HG03196 (cell line): ENCODE results near the gene PKNOX2.

Experiments
- ATAC-seq: cut with Tn5 transposase; IDR thresholded peaks from one replicate; pipeline ENCODE4 v1.9.1; 2021; ENCODE audit not compliant: unreplicated experiment

The PKNOX2 gene

DNA sequence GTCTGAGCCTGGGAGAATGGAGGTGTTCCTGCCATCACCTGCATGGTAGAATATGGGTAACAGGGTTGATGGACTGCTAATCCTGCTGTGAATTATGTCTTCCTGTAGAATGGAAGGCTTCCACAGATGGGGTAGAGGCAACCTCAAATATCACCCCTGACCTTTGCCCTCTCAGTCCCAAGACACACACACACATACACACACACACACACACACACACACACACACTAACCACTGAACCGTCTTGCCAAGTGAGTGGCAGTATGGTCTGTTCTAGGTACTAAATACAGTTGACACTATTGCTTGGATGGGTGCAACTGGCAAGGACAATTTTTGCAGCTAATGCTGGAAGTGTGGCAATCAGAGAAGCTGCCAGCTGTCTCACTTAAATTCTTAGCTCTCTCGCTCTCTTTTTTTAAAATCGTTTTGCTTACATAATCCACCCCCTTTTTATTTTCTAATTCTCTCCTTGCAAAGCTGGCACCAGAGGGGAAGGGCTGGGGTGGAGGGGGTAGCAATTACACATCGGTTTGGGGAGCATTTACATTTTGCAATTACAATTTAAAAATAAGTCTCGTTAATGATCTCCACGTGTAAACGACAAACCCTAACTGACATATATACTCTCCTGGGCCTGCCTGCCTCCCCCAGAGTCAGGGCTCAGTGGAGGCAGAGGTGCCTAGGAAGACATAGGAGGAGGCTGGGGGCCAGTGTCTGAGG lies 169.0 kb downstream of the PKNOX2 start:
- ATAC-seq: no peak

DNA sequence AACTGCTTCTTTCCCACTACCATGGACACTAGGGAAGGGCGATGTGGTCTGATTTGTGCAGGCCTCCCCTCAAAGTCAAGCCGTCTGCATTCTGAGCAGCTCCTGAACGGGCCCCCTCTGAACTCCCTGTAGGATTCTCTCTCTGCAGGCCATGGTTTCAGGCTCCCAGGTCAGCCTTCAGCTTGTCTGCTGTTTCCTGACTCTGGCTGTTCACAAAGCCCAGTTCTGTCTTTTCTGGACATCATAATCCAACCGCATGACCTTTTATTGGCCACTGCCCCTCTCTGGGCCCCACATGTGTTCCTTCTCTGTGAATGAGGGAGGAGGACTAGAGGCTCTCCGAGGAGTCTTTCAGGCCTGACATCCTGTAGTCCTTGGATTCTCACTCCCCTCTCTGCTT lies 170.6 kb downstream of the PKNOX2 start:
- no peak for ATAC-seq

DNA sequence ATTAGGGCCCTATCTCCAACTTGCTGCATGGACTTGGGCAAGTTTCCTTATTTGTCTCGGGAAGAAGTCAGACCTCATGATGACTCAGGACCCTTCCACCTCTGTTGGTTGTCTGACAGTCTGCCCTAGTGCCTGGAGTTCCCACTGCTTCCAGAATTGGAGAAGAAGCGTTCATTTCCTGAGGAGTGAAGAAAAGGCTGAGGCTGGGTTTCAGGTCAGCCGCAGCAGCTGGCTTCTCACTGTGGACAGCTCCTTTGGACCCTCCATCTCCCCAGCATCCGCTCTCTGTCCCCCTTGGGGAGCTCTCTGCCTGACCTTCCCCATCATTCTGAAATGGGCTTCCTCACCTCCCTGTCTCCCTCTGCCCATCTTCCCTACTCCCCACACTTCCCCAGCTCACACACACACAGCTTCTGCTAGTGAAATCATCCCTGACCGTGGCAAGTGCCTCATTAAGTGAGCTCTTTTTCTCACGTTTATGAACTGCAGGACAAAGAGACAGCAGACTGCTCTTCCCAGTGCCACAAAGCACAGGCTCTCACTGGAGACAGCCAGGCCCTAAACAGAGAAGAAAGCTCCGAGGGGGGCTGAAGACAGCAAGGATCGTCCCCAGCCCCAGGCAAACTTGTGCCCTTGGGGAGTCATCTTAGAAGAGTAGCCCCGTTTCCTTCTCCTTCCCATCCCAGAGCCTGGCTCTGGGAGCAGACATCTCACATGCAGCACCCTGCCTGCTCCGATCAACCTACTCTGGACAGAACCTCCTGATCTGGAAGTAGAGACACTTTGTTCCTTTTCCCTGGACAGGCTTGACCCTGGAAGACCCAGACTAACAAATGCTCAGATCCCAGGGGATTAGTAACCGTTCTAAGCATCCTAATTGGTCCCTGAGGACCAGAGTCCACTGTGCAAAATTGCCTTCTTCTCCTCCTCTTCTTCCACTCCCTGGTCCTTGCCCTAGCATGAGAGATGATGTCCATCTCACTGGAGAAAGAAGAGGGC lies 173.6 kb downstream of the PKNOX2 start:
- ATAC-seq: no peak

DNA sequence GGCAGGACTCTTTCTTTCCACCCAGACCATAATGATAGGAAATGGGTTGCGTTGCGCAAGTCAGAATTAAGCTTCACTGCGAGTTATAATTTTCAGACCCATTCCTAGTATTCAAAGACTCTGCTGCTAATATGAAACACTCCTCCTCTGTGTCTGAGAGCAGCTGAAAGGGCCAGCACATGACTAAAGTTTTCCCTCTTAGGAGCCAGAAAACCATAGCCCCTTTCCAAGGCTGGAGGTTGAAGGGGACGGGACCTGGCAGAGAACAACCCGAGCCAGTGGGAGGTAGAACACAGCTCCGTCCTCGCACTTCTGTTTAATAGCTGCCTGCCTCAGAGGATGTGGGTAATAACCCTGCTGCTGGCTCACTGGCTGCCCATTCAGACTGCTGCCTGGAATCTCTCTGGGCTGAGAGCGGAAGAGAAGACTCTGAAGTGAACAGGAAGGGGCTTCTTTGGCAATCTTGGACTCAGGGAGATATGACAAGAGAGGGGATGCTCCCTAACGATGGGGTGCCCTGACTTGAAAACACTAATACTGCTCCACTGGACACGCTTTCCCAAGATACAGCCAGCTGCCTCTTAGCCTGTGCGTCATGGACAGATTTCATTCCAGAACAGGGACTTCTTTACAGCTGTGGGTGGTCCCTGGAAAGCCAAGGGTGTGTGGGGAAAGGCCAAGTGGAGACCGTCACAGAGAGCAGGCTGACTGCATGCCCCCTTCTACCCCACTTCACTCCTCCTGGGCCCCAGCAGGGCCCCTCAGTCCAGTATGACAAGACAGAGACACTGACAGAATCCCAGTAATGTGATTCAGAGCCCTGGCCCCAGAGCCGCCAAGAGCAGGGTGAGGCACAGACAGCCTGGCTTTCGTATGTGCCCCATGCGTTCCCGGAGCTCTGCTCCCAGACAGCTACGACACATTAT lies 174.6 kb downstream of the PKNOX2 start:
- no peak for ATAC-seq

DNA sequence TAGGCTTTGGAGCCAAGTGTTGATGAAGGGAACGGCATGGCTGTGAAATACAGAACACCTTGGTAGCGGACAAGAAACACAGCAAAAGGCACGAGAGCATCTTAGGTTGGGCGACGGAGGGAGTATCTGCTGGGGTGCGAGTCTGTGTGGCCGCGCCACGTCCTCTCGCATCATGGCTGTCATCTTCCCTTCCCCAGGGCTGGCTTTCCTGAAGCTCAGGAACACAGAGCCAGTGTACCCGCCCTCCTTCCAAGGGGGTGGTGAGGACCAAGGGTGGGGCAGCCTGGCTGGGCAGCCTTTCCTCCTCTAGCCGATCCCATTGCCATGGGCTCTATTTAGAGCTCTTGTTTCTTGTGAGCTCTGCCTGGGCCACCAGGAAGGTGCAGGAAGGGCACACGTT lies 177.1 kb downstream of the PKNOX2 start:
- ATAC-seq: no peak

DNA sequence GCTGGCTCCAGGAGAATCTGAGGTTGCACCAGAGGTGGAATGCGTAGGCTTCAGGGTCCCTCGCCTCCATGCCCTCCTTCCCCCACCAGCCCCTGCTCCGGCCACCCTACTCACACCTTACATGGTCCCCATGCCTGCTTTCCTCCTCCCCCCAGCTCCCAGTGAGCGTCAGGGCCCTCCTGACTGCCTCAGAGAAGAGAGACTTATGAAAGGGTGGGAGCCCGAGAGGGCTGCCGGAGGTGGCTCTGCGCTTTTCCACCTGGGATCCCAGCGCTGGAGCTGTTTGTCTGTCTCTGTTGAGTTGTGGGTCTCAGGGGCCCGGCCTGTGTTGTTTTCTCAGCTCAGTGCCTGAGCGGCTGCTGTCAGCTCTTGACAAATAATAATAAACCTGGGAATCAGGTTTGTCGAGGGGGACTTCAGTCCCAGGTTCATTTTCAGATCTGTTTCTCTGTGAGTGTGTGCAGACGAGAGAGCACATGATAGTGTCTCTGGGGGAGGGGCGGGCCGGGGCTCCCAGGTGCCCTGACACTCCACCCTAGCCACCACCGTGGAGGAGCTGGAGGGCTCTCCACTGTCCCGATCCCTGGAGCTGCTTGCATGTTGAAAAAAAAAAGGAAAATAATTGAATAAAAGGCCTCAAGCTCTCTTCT lies 177.9 kb downstream of the PKNOX2 start:
- no peak for ATAC-seq

DNA sequence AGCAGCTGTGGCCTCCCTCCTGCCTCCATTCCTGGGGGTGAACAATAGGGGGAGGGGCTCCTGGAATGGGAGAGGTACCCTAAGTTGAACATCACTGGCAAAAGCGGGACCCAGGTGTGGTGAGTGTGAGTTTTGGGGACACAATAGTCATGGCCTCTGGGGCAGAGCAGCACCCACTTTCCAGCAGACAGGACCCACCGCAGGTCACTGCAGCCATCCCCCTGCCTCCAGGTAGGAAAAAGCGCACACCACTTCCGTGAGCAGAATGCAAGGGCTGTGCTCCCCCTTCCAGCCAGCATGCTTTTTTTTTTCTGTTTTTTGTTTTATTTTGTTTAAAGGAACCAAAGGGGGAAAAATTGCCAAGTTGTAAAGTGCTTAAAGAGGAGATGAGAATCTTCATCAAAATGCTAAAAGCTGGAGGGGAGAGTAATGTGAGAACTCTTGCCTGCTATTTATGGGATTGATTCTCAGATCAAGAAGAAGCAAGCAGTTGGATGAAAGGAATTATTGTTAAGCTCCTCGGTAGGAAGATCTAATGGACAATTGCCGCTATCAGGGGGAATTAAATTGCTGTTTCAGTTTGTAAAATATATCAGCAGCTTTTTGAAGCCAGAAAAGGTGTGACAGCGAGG lies 178.7 kb downstream of the PKNOX2 start:
- ATAC-seq: no peak

DNA sequence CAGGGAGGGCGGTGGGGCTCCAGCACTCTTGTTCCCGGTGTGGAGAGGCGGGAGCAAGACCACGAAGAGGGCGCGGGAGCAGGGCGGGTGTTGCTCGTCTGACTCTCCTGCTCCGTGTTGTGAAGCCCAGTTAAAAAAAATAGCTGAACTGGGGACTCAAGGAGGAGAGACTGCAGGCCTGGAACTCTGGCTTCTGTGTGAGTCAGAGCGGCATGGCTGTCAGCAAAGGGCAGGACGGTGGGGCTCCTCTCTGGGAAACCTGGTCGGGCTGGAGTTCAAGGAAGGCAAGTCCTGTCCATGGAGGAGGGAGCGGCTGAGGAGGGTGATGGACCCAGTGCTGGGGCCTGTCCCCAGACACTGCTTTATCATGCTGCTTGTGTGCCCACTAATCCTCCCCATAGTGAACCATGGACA lies 179.2 kb downstream of the PKNOX2 start:
- ATAC-seq: no peak

DNA sequence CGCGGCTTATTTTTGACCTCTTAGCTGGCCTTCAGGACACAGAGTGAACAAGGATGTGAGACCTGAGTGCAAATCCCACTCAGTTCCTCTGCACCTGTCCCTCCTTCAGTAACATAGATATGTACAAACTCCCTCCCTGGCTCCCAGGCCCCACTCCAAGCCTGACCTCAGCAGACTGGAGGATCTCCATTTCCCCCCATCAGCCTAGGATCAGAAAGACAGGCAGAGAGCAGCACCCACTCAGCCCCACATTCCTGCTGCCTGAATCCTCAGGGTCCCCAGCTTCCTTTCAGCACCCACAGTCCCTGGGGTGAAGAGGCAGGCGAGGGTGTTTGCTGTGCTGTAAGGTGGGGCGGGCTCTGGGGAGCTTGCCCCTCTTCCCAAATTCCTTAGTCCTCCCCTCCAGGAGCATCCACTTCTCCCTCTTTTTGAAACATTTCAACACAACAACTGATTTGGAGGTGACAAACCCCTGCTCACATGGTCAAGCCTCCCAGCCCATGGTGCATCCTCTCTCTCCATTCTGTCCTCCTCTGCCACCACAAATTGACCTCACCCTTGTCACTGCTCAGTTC lies 180.4 kb downstream of the PKNOX2 start:
- ATAC-seq: no peak

DNA sequence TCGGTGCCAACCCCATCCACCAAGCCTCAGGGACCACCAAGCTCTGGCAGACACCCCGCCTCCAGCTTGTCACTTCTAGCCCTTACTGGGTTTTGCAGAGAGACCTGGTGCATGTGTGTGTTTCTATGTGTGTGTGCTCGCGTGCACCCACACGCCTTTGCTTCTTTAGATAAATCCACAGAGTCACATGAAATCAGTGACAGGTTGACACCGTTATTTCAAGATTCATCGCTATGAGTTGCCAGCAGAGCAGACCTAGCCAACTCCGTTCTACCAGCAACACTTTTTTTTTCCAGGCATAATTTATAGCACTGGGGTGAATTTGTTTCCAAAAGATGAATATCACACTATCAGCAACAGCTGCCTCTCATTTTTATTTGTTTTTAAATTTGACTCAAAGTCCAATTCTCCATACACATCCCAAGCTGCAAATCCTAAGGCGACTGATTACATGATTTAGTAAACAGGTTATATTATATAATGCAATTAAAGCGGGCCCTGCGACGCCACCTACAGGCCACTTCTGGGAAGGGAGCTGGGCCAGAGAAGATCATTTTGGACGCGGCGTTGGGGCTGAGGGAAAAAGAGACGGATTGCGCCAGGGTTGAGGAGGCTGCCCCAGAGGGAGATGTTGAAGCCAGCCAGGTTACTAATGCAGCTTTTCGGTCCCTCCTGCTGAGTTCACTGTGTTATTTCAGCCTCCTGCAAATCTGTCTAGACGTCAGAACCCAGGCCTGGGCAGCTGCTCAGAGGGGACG lies 181.0 kb downstream of the PKNOX2 start:
- no peak for ATAC-seq

DNA sequence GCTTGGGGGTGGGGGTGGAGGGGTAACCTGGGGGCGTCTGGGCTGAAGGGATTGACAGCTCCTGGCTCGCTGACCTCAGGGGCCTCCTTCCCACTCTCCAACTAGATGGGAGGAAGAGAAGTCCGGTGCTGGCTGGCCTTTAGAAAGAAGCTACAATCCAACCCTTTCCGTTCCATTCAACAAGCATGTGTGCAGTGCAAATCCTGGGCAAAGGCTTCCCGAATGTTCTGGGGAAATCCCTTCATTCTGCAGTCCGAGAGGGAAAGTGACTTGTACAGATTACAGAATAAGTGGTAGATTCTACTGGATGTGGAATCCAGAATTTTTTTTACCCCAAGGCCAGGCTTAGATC lies 181.6 kb downstream of the PKNOX2 start:
- no peak for ATAC-seq

DNA sequence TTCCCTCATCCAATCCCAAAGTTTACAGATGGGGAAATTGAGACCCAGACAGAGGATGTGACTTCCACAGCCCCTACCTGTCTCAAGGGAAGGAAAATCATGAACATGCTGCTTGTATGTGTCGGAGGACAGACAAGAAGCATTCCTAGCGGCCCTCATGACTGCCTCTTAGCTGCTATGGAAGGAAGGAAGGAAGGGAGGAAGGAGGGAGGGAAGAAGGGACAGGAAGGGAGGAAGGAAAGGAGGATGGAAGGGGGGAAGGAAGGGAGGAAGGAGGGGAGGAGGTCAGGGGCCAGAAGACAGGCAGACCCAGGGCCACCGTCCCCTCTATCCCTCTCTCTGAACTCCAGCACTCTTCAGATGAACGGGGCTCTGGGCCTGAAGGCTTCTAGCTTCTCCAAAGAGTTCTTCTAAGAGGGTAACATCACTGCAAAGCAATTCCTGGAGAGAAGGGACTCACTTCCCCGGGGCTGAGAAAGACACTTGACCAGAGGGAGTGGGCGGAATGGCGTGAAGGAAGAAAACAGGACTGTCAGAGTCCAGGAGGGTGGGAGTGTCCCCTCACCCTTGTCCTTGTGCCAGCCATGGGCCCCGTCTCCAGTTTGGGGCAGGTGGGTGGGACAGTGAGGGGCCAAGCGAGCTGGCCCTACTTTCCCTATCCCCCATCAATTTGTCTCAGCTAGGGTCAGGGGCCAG lies 182.2 kb downstream of the PKNOX2 start:
- no peak for ATAC-seq

DNA sequence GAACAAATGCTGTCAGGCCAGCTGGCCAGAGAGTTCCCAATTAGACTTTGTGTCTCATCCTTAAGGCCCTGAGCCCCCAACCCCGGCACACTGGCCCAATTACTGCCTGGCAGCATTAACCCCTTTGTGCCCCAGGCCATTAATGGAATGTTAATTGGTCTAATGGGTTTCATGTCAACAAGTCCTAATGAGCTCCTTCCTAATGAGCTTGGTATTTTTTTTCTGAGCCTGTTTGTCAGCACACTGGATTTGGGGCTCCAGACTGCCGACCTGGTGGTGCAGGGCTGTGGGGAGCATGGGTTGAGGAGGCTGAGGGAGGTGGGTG lies 182.7 kb downstream of the PKNOX2 start:
- ATAC-seq: no peak

DNA sequence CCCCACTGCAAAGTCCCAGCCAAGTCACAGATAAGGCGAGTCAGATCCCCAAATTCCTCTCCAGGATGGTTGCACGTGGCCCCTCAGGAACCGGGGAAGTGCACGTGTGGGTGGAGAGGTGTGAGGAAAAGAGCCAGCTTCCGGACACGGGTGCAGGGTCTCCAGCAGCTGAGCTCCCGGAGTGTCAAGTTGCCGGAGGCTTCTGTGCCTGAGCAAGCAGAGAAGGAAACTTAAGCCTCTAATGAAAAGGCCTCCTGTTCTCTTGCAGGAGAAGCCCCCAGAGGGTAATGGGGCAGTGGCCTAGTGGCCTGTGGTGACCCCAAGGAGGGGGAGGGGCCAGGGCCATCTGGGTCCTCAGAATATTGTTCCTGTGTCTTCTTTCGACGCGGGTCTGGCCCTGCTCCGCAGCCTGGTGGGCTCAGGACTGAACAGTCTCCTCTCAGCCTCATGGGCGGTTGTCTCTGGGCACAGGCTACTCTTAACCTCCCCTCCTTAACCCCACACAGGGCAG lies 183.6 kb downstream of the PKNOX2 start:
- no peak for ATAC-seq

DNA sequence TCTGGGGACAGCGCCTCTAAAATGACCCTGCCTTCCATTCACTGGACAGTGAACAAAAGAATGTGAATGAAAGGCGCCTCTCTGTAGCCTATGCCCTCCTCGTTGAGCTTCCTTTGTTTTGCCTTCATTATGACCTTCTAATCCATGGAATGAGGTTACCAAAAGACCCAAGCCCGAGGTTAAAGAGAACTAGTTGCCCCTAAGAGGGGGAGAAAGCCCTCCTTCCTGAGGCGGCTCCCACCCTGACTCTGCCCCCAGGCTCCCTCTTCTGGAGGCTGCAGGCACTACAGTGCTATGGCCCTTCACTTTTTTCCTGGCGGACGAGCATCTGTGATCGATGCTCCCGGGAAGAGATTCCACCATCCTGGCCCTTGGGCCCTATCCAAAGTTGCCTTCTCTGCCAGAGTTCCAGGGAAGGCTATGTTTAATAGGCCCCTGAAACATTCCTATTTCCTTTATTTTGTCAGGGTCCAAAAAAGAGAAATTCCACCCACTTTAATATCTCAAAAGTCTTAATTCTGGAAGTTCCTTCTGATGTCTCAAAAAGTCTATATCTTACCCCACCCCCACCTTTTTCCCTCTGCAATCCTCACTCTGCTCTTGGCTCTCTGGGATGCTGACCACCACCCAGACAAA lies 184.2 kb downstream of the PKNOX2 start:
- no peak for ATAC-seq

DNA sequence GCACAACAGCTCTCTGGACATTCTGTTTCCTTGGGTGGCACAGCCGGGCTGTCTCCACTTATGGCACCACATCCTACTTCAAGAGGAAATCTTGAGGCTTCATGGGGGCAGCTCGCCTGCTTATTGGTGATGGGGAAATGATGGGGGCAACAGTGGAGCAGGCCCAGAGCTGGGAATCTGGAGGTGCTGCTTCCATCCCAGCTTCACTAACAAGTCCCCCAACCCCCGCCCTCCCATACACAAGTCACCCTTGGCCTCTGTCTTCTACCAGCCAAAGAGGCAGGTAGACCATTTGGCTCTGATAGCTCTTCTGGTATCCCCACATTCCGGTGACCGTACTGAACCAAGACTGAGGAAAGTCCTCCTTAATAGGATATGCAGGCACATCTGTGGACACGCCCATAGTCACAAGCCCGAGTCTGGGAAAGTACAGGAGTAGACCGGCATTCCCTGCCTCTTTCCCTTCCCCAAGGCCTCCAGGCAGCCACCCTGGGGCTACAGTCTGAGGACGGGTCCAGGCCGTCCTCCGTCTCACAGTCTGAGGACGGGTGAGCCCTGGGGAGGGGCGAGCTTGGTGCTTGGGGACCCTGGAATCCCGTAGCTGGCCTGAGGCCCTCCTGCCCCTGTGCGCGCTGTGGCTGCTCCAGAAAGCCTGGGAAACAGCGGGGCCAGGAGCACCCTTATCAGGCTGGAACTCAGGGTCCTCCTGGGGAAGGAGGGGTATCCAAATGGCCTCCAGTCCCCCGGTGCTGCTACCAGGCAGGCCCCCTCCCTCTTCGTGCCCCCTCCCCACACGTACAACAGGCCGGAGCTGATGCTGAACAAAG lies 185.9 kb downstream of the PKNOX2 start:
- ATAC-seq: no peak
